ENCODE measurements around the gene CEACAM6.
"Not testable (repeated sequence)": the region's sequence is repeated elsewhere in the genome, so short reads cannot be mapped to it uniquely, and the experiment has no call there.

Gene CEACAM6

DNA sequence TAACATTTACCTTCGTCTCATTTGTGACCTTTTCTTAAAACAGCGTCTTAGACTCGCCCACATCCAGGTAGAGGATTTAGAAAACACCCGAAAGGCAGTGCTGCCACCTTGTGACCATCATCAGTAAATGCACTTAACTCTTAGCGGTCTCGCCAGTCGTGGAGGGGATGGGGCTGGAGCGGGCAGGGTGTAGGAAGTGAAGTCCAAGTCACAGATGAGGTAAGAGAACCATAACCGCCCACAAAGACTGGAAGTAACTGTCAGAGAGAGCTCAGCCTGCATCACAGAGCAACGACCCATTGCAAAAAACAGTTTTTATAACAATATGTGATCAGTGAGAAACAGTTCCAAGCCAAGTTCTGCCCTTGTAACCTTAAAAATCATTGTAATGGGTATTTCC, 30.3 kb downstream of the CEACAM6 start:
- TF ChIP-seq CTCF (IDR thresholded peaks at IDR 0.05; ENCODE audit: insufficient read depth, low read depth, low read length, missing control alignments): peak; percentile 90
- DNase-seq (ENCODE audit: low read depth): peak; percentile 87
- no peak overlapping the region for H3K4me3 ChIP-seq (ENCODE audit: low read length)

DNA sequence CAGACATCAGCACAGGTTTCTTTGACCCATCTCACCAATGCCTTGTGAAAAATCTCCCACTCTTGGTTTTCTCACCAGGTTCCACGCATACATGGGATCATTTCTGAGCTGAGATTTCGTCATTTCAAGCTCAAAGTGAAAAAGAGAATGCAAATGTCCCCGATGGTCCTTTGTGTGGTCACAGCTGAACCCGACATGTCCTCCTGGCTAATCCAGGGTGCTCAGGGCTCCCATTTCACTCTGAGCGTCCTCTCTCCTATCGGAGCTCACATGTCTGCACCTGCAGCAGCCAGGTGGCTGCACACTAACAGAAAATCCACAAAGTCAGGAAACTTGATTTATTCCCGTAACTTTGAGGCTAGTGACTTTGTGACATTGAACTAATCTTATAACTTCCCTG, 31.7 kb downstream of the CEACAM6 start:
- TF ChIP-seq CTCF (IDR thresholded peaks at IDR 0.05; ENCODE audit: insufficient read depth, low read depth, low read length, missing control alignments): no peak
- H3K4me3 ChIP-seq (ENCODE audit: low read length): no peak overlapping the region
- no peak for DNase-seq (ENCODE audit: low read depth)

- not testable (repeated sequence) for DNase-seq (ENCODE audit: low read depth); H3K4me3 ChIP-seq (ENCODE audit: low read length)
These were observed 33.2 kb downstream of the CEACAM6 start for GRCh38 chr19:41788518-41788917.

DNA sequence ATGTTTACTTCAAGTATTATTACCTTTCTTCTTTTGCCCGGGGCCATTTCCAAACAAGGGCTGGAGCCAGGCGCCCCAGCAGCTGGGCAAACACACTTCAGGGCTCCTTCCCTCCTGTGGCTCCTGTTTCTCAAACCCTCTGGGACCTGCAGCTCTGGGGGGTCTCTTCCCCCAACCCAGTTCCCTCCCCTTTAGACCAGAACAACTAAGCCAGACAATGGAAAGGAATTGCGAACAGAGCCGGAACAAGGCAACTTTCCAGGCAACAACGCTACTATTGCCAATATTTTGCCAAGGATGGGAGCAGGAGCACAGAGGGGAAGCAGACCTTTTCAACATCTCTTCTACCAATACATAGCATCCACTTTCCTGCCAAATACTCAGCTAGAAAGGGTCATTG, 33.7 kb downstream of the CEACAM6 start:
- DNase-seq (ENCODE audit: low read depth); H3K4me3 ChIP-seq (ENCODE audit: low read length): not testable (repeated sequence)

DNA sequence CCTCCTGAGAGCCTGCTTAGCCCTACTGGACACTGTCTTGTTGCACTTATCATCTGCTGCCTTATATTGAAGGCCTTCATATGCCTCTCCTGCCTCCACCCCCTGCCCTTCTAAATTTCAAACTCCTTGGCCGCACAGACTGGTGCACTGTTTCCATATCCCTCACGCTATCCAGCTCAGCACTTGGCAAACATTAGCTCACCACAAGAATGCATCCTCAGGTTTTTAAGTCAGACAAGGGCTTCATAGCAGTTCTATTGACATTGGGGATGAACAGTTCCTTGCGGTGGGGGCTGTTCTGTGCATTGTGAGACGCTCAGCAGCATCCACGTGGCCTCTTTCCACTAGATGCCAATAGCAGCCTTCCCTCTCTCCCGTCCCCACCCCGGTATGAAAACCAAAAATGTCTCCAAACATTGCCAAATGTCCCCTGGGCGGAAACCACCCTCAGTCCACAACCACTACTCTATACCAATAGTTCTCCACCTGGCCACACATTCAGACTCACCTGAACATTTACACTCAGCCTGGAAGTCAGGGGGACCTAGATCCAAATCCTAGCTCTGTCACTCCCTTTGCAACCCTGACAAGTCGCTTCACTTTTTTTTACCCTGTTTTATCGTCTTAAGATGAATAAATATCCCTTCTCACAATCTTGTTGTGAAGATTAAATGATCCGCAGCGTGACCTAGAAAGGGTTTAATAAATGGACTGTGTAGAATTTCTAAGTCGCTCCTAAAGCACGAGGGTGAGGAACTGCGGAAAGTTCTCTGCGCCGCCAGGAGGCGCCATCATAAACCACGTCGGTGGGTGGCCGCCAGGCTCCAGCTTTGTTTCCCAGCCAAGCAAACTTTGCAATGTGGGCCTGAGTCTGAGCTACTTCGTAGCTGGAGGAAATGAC, 37.4 kb downstream of the CEACAM6 start:
- peak; percentile 58 for DNase-seq (ENCODE audit: low read depth)
- TF ChIP-seq CTCF (IDR thresholded peaks at IDR 0.05; ENCODE audit: insufficient read depth, low read depth, low read length, missing control alignments): peak; percentile 75
- H3K4me3 ChIP-seq (ENCODE audit: low read length): no peak overlapping the region

DNA sequence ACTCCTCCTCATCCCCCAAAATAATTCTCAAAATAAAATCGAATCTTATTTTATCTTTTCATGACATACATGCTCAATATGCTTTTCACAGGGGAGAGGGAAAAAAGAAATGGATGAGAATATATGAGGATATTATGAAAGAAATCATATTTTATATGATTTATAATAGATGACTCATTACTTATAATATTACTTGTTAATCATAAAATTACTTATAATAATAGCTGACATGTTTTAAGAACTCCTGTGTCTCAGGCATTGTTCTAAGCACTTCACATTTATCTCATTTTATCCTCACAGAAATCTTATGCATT, 38.0 kb downstream of the CEACAM6 start:
- DNase-seq (ENCODE audit: low read depth): no peak
- no peak overlapping the region for H3K4me3 ChIP-seq (ENCODE audit: low read length)
- TF ChIP-seq CTCF (IDR thresholded peaks at IDR 0.05; ENCODE audit: insufficient read depth, low read depth, low read length, missing control alignments): no peak

GRCh38 chr19:41795031-41795461, 39.7 kb downstream of the CEACAM6 start:
- no peak overlapping the region for H3K4me3 ChIP-seq (ENCODE audit: low read length)
- TF ChIP-seq CTCF (IDR thresholded peaks at IDR 0.05; ENCODE audit: insufficient read depth, low read depth, low read length, missing control alignments): peak; percentile 85
- DNase-seq (ENCODE audit: low read depth): peak; percentile 56

GRCh38 chr19:41796362-41796761, 41.0 kb downstream of the CEACAM6 start, which contains the start of gene CEACAM3:
Gene CEACAM3 (plus strand): TSS chr19:41796587. CDS start chr19:41796678, 91 bp downstream.
- no peak for TF ChIP-seq CTCF (IDR thresholded peaks at IDR 0.05; ENCODE audit: insufficient read depth, low read depth, low read length, missing control alignments)
- no peak for DNase-seq (ENCODE audit: low read depth)
- no peak within 1 kb of the TSS for H3K4me3 ChIP-seq (ENCODE audit: low read length)
